GM12874 (cell line): ENCODE data around the gene WDSUB1.

Source experiments
- TF ChIP-seq, protein P1 (sequence below): IDR thresholded peaks from 2 replicates; pipeline ENCODE4 v1.5.1; 2011; ENCODE audit warnings: low read depth, mild to moderate bottlenecking, control low read depth, low read length, moderate library complexity; ENCODE audit not compliant: insufficient read depth

Gene WDSUB1

GRCh38 chr2:159193791-159194190 is 92.7 kb downstream of the WDSUB1 start:
- TF ChIP-seq, protein P1, sequence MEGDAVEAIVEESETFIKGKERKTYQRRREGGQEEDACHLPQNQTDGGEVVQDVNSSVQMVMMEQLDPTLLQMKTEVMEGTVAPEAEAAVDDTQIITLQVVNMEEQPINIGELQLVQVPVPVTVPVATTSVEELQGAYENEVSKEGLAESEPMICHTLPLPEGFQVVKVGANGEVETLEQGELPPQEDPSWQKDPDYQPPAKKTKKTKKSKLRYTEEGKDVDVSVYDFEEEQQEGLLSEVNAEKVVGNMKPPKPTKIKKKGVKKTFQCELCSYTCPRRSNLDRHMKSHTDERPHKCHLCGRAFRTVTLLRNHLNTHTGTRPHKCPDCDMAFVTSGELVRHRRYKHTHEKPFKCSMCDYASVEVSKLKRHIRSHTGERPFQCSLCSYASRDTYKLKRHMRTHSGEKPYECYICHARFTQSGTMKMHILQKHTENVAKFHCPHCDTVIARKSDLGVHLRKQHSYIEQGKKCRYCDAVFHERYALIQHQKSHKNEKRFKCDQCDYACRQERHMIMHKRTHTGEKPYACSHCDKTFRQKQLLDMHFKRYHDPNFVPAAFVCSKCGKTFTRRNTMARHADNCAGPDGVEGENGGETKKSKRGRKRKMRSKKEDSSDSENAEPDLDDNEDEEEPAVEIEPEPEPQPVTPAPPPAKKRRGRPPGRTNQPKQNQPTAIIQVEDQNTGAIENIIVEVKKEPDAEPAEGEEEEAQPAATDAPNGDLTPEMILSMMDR: no peak

GRCh38 chr2:159192371-159192918 is 94.1 kb downstream of the WDSUB1 start:
- TF ChIP-seq, protein P1: no peak

- TF ChIP-seq, protein P1: no peak
These were observed 98.1 kb downstream of the WDSUB1 start for GRCh38 chr2:159188449-159188848.

GRCh38 chr2:159187106-159187505 is 99.4 kb downstream of the WDSUB1 start:
- TF ChIP-seq, protein P1: no peak

DNA sequence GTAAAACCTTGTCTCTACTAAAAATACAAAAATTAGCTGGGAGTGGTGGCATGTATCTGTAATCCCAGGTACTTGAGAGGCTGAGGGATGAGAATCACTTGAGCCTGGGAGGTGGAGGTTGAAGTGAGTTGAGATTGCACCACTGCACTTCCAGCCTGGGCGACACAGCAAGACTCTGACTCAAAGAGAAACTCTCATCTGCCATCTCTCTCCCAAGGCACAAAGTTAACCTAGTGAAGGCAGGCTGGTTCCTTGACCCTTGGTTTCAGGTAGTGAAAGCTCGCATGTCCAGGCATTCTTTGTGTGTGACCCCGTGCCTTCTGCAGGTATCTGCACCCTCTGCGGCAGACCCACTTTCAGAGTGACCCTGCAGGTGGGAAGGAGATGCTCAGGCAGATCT is 100.0 kb downstream of the WDSUB1 start:
- TF ChIP-seq, protein P1: no peak
